CD4-positive, alpha-beta T cell (primary cell): ENCODE results near the gene GCDH. TPM values are rescaled to one million over a fixed set of nuclear protein-coding genes. Genes with fewer than 3 reads are reported as not detected.

Experiments used
- ATAC-seq: fragments of 200-7000 bp; cut with Tn5 transposase; one replicate; pipeline ENCODE4 v1.10.0; 2022; ENCODE audit warnings: mild to moderate bottlenecking; ENCODE audit not compliant: poor library complexity
- CTCF ChIA-PET: fragments of 350-600 bp; sonication (Branson Sonifier 250); formaldehyde crosslinking; loops from one replicate; lab custom pipeline; 2021; ENCODE audit warnings: antibody characterized with exemption, inconsistent platforms; lab: Charles Lee
- POLR2A ChIA-PET: fragments of 350-600 bp; sonication (Branson Sonifier 250); formaldehyde crosslinking; loops from one replicate; lab custom pipeline; 2021; ENCODE audit warnings: antibody characterized with exemption, inconsistent platforms; lab: Charles Lee
- DNase-seq, 14 experiments: peaks; one replicate each; pipeline ENCODE4 v3.0.0-alpha.2; 2013 to 2020; ENCODE audit warnings: mixed read lengths in 2 of 14
- H3K27ac ChIP-seq, 2 donors: one replicate each; pipeline versions ENCODE4 v1.5.1 to v1.7.0; 2013; ENCODE audit warnings: low read length in 2 of 2, low read depth in 1 of 2, mild to moderate bottlenecking in 1 of 2
- H3K27me3 ChIP-seq, 2 experiments: 1 replicate in 1 of 2; 2 replicates in 1 of 2; pipeline versions ENCODE4 v1.6.1 to v1.7.0; 2013; ENCODE audit warnings: low read length in 2 of 2, control low read depth in 1 of 2, mild to moderate bottlenecking in 1 of 2, moderate library complexity in 1 of 2; ENCODE audit not compliant: insufficient read depth in 2 of 2, control insufficient read depth in 1 of 2
- H3K36me3 ChIP-seq: one replicate; pipeline ENCODE4 v1.6.1; 2013; ENCODE audit warnings: low read length, control low read depth; ENCODE audit not compliant: insufficient read depth
- H3K4me1 ChIP-seq: one replicate; pipeline ENCODE4 v1.6.1; 2013; ENCODE audit warnings: low read length, control low read depth; ENCODE audit not compliant: insufficient read depth
- H3K4me3 ChIP-seq: one replicate; pipeline ENCODE4 v1.5.1; 2013; ENCODE audit warnings: mild to moderate bottlenecking, low read length, moderate library complexity
- H3K9me3 ChIP-seq, 2 experiments: 1 replicate in 1 of 2; 2 replicates in 1 of 2; pipeline versions ENCODE4 v1.6.1 to v1.7.0; 2013; ENCODE audit warnings: low read length in 2 of 2, mild to moderate bottlenecking in 2 of 2, control low read depth in 1 of 2, moderate library complexity in 1 of 2; ENCODE audit not compliant: control insufficient read depth in 1 of 2, insufficient read depth in 1 of 2
- H3K27ac Mint-ChIP-seq: one replicate; pipeline ENCODE4 v1.8.0; 2020; ENCODE audit warnings: mixed read lengths
- H3K27me3 Mint-ChIP-seq: one replicate; pipeline ENCODE4 v1.8.0; 2021; ENCODE audit warnings: mixed read lengths
- H3K36me3 Mint-ChIP-seq: one replicate; pipeline ENCODE4 v1.8.0; 2021; ENCODE audit warnings: low read depth, mixed read lengths
- H3K4me1 Mint-ChIP-seq: one replicate; pipeline ENCODE4 v1.8.0; 2021; ENCODE audit warnings: low read depth, mixed read lengths
- H3K4me3 Mint-ChIP-seq: one replicate; pipeline ENCODE4 v1.8.0; 2020; ENCODE audit warnings: mild to moderate bottlenecking, mixed read lengths
- H3K9me3 Mint-ChIP-seq: one replicate; pipeline ENCODE4 v1.8.0; 2020; ENCODE audit warnings: mixed read lengths
- intact Hi-C, 2 experiments: fragments of 100-400 bp; cut with DNase I in 1 of 2; cut with micrococcal nuclease in 1 of 2; formaldehyde crosslinking; loops; one replicate each; pipeline versions ENCODE4 v1.15.1 to v1.9.0; 2023 to 2025; cut with DNase I, micrococcal nuclease
- total RNA-seq, 174 experiments: library from RNA in 2 of 174; stranded (reverse) in 2 of 174; gene quantifications; one replicate each; pipeline ENCODE4 v1.2.3 and lab custom pipeline; 2021 to 2026
- TF ChIP-seq, protein P1 (sequence below): fragments of 200-600 bp; IDR thresholded peaks from one replicate; pipeline ENCODE4 v1.8.0; 2022; ENCODE audit warnings: antibody characterized with exemption, mild to moderate bottlenecking

GCDH gene
- total RNA-seq, 2 experiments from 2014 or later: 39.2 to 42.1 TPM

- peaks cover 5% of the 10 kb centered on the region for H3K9me3 Mint-ChIP-seq
- no peak overlapping the region for H3K4me3 Mint-ChIP-seq
- peaks cover 16% of the 10 kb centered on the region for H3K36me3 ChIP-seq
- H3K27ac ChIP-seq: no peak overlapping the region
- TF ChIP-seq, protein P1, sequence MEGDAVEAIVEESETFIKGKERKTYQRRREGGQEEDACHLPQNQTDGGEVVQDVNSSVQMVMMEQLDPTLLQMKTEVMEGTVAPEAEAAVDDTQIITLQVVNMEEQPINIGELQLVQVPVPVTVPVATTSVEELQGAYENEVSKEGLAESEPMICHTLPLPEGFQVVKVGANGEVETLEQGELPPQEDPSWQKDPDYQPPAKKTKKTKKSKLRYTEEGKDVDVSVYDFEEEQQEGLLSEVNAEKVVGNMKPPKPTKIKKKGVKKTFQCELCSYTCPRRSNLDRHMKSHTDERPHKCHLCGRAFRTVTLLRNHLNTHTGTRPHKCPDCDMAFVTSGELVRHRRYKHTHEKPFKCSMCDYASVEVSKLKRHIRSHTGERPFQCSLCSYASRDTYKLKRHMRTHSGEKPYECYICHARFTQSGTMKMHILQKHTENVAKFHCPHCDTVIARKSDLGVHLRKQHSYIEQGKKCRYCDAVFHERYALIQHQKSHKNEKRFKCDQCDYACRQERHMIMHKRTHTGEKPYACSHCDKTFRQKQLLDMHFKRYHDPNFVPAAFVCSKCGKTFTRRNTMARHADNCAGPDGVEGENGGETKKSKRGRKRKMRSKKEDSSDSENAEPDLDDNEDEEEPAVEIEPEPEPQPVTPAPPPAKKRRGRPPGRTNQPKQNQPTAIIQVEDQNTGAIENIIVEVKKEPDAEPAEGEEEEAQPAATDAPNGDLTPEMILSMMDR: no peak
- peaks cover 11% of the 10 kb centered on the region for H3K4me1 ChIP-seq
- intact Hi-C loops: no loop called here
- POLR2A ChIA-PET: interaction anchor here (0.5 to 0.9 kb wide), 2 partner anchors 10 to 113 kb away, joined by 3 to 4 read pairs; partner anchors contain the start of gene DNASE2
- H3K4me3 ChIP-seq: no peak overlapping the region
- peaks cover 33% of the 10 kb centered on the region for H3K36me3 Mint-ChIP-seq
- no peaks in the 10 kb centered on the region for H3K27me3 ChIP-seq
- ATAC-seq (no peak), DNase-seq (no peak)
- CTCF ChIA-PET: interaction anchor here (0.7 to 1.0 kb wide), 2 partner anchors 13 to 93 kb away, joined by 4 to 5 read pairs; no protein-coding TSS in a partner anchor
- H3K27me3 Mint-ChIP-seq: no peaks in the 10 kb centered on the region
- no peak overlapping the region for H3K27ac Mint-ChIP-seq
- peaks cover 13% of the 10 kb centered on the region for H3K4me1 Mint-ChIP-seq
- H3K9me3 ChIP-seq: peaks cover 0 to 19% of the 10 kb centered on the region in 2 experiments
These were observed 19.3 kb upstream of the GCDH start for GRCh38 chr19:12871681-12872080.

- POLR2A ChIA-PET: interaction anchor here (0.5 to 1.6 kb wide), 5 partner anchors 8 to 114 kb away, joined by 3 to 7 read pairs (median 3); partner anchors contain the start of gene DNASE2
- H3K9me3 Mint-ChIP-seq: peaks cover 5% of the 10 kb centered on the region
- peaks cover 38% of the 10 kb centered on the region for H3K36me3 Mint-ChIP-seq
- ATAC-seq (no peak), DNase-seq (peak in 1 of 14 experiments; percentile 35)
- H3K4me3 Mint-ChIP-seq: no peak overlapping the region
- H3K4me1 Mint-ChIP-seq: peaks cover 7% of the 10 kb centered on the region
- peaks cover 0 to 19% of the 10 kb centered on the region in 2 experiments for H3K9me3 ChIP-seq
- intact Hi-C loops: no loop called here
- peaks cover 19% of the 10 kb centered on the region for H3K36me3 ChIP-seq
- no peaks in the 10 kb centered on the region for H3K27me3 ChIP-seq
- CTCF ChIA-PET: interaction anchor here (1.0 kb wide), 1 partner anchor 93 kb away, joined by 4 read pairs; no protein-coding TSS in a partner anchor
- no peak overlapping the region for H3K27ac ChIP-seq
- H3K27ac Mint-ChIP-seq: no peak overlapping the region
- no peaks in the 10 kb centered on the region for H3K27me3 Mint-ChIP-seq
- TF ChIP-seq, protein P1: no peak
- no peak overlapping the region for H3K4me3 ChIP-seq
- peaks cover 7% of the 10 kb centered on the region for H3K4me1 ChIP-seq
These were observed 18.7 kb upstream of the GCDH start for GRCh38 chr19:12872255-12872654.

- Mint-ChIP-seq H3K27ac (peak overlapping the region; percentile 70), H3K4me1 (peaks cover 6% of the 10 kb centered on the region), H3K27me3 (no peaks in the 10 kb centered on the region), H3K4me3 (peak overlapping the region; percentile 46), H3K9me3 (peaks cover 5% of the 10 kb centered on the region), H3K36me3 (peaks cover 44% of the 10 kb centered on the region)
- peaks cover 0 to 19% of the 10 kb centered on the region in 2 experiments for H3K9me3 ChIP-seq
- CTCF ChIA-PET: no interaction called here
- DNase-seq: peak in 11 of 14 experiments; percentile 25 to 84 (median 48)
- no peaks in the 10 kb centered on the region for H3K27me3 ChIP-seq
- TF ChIP-seq, protein P1: no peak
- peak overlapping the region; percentile 26 for H3K4me3 ChIP-seq
- peaks cover 25% of the 10 kb centered on the region for H3K36me3 ChIP-seq
- ATAC-seq: peak; percentile 82
- POLR2A ChIA-PET: interaction anchor here (0.6 to 1.6 kb wide), 3 partner anchors 12 to 226 kb away, joined by 3 to 7 read pairs (median 3); no protein-coding TSS in a partner anchor
- intact Hi-C loops: no loop called here
- H3K27ac ChIP-seq: no peak overlapping the region
- no peaks in the 10 kb centered on the region for H3K4me1 ChIP-seq
These were observed 17.7 kb upstream of the GCDH start for GRCh38 chr19:12872941-12873890.
